ENCODE measurements around the gene PTPN1. TPM values are rescaled to one million over a fixed set of nuclear protein-coding genes. Genes with fewer than 3 reads are reported as not detected.

Gene PTPN1
- polyA plus RNA-seq, 1 of the 3 experiments (the other 2 are of a cell fraction): 23.6 TPM

GRCh38 chr20:50528804-50529351, 18.7 kb downstream of the PTPN1 start:
- Histone ChIP-seq H3K27ac (ENCODE audit: low read depth in 2 of 2, low read length in 1 of 2) (peak overlapping the region in 1 of 2 experiments; percentile 56; a peak in 2 of 4 replicates), H3K36me3 (replicated peaks in 1 of 2; ENCODE audit: control insufficient read depth in 1 of 2, insufficient read depth in 2 of 2, low read length in 1 of 2) (no peaks in the 10 kb centered on the region), H3F3A (replicated peaks; ENCODE audit: insufficient read depth) (peaks cover 16% of the 10 kb centered on the region), H3K4me1 (ENCODE audit: control insufficient read depth in 1 of 2, insufficient read depth in 2 of 2, low read depth in 1 of 2, low read length in 1 of 2) (peaks cover 7 to 26% of the 10 kb centered on the region in 2 experiments; a peak in 3 of 4 replicates), H3K4me3 (ENCODE audit: low read depth in 2 of 2, low read length in 1 of 2) (peak overlapping the region in 1 of 2 experiments; percentile 8; a peak in 1 of 4 replicates), H4K20me1 (ENCODE audit: insufficient read depth) (peaks cover 56% of the 10 kb centered on the region), H3K9ac (no peak overlapping the region; the same call in 1 of the 2 replicates), H3K9me3 (no peaks in the 10 kb centered on the region), H3K4me2 (peak overlapping the region; percentile 66), H3K79me2 (ENCODE audit: insufficient read depth) (peaks cover 100% of the 10 kb centered on the region), H2AFZ (ENCODE audit: low read depth) (no peak overlapping the region), H3K27me3 (ENCODE audit: insufficient read depth) (no peaks in the 10 kb centered on the region), H3K9me2 (no peaks in the 10 kb centered on the region)
- ChIA-PET POLR2A (no interaction called here), CTCF (interaction anchor here (1.0 to 1.3 kb wide), 3 partner anchors 27 to 358 kb away, joined by 3 read pairs; no protein-coding TSS in a partner anchor)
- TF ChIP-seq MXI1 (IDR thresholded peaks at IDR 0.05; ENCODE audit: low read depth, low read length): no peak
- 79% methylated on average over 6 of the region's 6 CpGs for WGBS (ENCODE audit: low lambda C conversion rate)
- DNase-seq: no peak

- ChIA-PET CTCF (interaction anchor here (0.7 to 1.0 kb wide), 2 partner anchors 255 to 341 kb away, joined by 3 read pairs; no protein-coding TSS in a partner anchor), POLR2A (no interaction called here)
- DNase-seq: no peak
- peaks cover 13% of the 10 kb centered on the region for H3F3A ChIP-seq (replicated peaks; ENCODE audit: insufficient read depth)
- H3K36me3 ChIP-seq (replicated peaks in 1 of 2; ENCODE audit: control insufficient read depth in 1 of 2, insufficient read depth in 2 of 2, low read length in 1 of 2): no peaks in the 10 kb centered on the region
- peaks cover 55% of the 10 kb centered on the region for H4K20me1 ChIP-seq (ENCODE audit: insufficient read depth)
- H3K4me3 ChIP-seq (ENCODE audit: low read depth in 2 of 2, low read length in 1 of 2): no peak overlapping the region
- peaks cover 99% of the 10 kb centered on the region for H3K79me2 ChIP-seq (ENCODE audit: insufficient read depth)
- H3K9me3 ChIP-seq: no peaks in the 10 kb centered on the region
- no peak overlapping the region; a peak in 1 of 4 replicates for H3K27ac ChIP-seq (ENCODE audit: low read depth in 2 of 2, low read length in 1 of 2)
- TF ChIP-seq CHD2 (IDR thresholded peaks at IDR 0.05; ENCODE audit: low read length, partially characterized antibody) (no peak), RFX5 (IDR thresholded peaks at IDR 0.05; ENCODE audit: low read length) (no peak), MXI1 (IDR thresholded peaks at IDR 0.05; ENCODE audit: low read depth, low read length) (no peak), RAD21 (IDR thresholded peaks at IDR 0.05; ENCODE audit: low read length) (no peak), SIN3A (IDR thresholded peaks at IDR 0.05; ENCODE audit: borderline replicate concordance, low read depth, low read length) (no peak), MEF2A (IDR thresholded peaks at IDR 0.05; ENCODE audit: borderline replicate concordance, low read depth) (no peak), NFIC (IDR thresholded peaks at IDR 0.05; ENCODE audit: borderline replicate concordance) (no peak), ELF1 (IDR thresholded peaks at IDR 0.05) (no peak), FOXM1 (IDR thresholded peaks at IDR 0.05; ENCODE audit: low read depth) (no peak), IRF3 (IDR thresholded peaks at IDR 0.05; ENCODE audit: low read depth, low read length) (no peak), GABPA (IDR thresholded peaks at IDR 0.05; ENCODE audit: low read depth) (no peak), USF1 (IDR thresholded peaks at IDR 0.05; ENCODE audit: borderline replicate concordance, low read depth) (no peak), RCOR1 (IDR thresholded peaks at IDR 0.05; ENCODE audit: low read length) (no peak), FOSL2 (IDR thresholded peaks at IDR 0.05; ENCODE audit: borderline replicate concordance, low read depth) (no peak), EP300 (IDR thresholded peaks at IDR 0.05; ENCODE audit: borderline replicate concordance in 1 of 2, low read depth in 1 of 2, low read length in 1 of 2) (no peak), TAF1 (IDR thresholded peaks at IDR 0.05; ENCODE audit: borderline replicate concordance, low read depth, low read length) (no peak), NRF1 (IDR thresholded peaks at IDR 0.05; ENCODE audit: low read depth, low read length) (no peak)
- TF ChIP-seq, protein P1, sequence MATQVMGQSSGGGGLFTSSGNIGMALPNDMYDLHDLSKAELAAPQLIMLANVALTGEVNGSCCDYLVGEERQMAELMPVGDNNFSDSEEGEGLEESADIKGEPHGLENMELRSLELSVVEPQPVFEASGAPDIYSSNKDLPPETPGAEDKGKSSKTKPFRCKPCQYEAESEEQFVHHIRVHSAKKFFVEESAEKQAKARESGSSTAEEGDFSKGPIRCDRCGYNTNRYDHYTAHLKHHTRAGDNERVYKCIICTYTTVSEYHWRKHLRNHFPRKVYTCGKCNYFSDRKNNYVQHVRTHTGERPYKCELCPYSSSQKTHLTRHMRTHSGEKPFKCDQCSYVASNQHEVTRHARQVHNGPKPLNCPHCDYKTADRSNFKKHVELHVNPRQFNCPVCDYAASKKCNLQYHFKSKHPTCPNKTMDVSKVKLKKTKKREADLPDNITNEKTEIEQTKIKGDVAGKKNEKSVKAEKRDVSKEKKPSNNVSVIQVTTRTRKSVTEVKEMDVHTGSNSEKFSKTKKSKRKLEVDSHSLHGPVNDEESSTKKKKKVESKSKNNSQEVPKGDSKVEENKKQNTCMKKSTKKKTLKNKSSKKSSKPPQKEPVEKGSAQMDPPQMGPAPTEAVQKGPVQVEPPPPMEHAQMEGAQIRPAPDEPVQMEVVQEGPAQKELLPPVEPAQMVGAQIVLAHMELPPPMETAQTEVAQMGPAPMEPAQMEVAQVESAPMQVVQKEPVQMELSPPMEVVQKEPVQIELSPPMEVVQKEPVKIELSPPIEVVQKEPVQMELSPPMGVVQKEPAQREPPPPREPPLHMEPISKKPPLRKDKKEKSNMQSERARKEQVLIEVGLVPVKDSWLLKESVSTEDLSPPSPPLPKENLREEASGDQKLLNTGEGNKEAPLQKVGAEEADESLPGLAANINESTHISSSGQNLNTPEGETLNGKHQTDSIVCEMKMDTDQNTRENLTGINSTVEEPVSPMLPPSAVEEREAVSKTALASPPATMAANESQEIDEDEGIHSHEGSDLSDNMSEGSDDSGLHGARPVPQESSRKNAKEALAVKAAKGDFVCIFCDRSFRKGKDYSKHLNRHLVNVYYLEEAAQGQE (IDR thresholded peaks at IDR 0.05; ENCODE audit: low read depth, low read length): no peak
- TF ChIP-seq, protein P2, sequence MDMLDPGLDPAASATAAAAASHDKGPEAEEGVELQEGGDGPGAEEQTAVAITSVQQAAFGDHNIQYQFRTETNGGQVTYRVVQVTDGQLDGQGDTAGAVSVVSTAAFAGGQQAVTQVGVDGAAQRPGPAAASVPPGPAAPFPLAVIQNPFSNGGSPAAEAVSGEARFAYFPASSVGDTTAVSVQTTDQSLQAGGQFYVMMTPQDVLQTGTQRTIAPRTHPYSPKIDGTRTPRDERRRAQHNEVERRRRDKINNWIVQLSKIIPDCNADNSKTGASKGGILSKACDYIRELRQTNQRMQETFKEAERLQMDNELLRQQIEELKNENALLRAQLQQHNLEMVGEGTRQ (IDR thresholded peaks at IDR 0.05; ENCODE audit: borderline replicate concordance, low read depth, low read length): no peak
- H3K9me2 ChIP-seq: no peaks in the 10 kb centered on the region
- H2AFZ ChIP-seq (ENCODE audit: low read depth): no peak overlapping the region
- no peak overlapping the region for H3K9ac ChIP-seq
- peaks cover 7 to 21% of the 10 kb centered on the region in 2 experiments; a peak in 3 of 4 replicates for H3K4me1 ChIP-seq (ENCODE audit: control insufficient read depth in 1 of 2, insufficient read depth in 2 of 2, low read depth in 1 of 2, low read length in 1 of 2)
- 96% methylated on average over 6 of the region's 6 CpGs for WGBS (ENCODE audit: low lambda C conversion rate)
- no peaks in the 10 kb centered on the region for H3K27me3 ChIP-seq (ENCODE audit: insufficient read depth)
- no peak overlapping the region for H3K4me2 ChIP-seq
Measured at GRCh38 chr20:50532221-50532620, 22.0 kb downstream of the PTPN1 start.
